ENCODE results near the gene SNX30.

GRCh38 chr9:112917047-112917986, 166.8 kb downstream of the SNX30 start:
- TF ChIP-seq, protein P1, sequence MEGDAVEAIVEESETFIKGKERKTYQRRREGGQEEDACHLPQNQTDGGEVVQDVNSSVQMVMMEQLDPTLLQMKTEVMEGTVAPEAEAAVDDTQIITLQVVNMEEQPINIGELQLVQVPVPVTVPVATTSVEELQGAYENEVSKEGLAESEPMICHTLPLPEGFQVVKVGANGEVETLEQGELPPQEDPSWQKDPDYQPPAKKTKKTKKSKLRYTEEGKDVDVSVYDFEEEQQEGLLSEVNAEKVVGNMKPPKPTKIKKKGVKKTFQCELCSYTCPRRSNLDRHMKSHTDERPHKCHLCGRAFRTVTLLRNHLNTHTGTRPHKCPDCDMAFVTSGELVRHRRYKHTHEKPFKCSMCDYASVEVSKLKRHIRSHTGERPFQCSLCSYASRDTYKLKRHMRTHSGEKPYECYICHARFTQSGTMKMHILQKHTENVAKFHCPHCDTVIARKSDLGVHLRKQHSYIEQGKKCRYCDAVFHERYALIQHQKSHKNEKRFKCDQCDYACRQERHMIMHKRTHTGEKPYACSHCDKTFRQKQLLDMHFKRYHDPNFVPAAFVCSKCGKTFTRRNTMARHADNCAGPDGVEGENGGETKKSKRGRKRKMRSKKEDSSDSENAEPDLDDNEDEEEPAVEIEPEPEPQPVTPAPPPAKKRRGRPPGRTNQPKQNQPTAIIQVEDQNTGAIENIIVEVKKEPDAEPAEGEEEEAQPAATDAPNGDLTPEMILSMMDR (IDR thresholded peaks at IDR 0.05): no peak
- no peak for TF ChIP-seq POLR2AphosphoS5 (IDR thresholded peaks at IDR 0.05; ENCODE audit: insufficient read depth in 1 of 2, low read depth in 1 of 2)

Data from vagina (tissue), 2 donors.